ENCODE data around the gene KIRREL2. TPM values are rescaled to one million over a fixed set of nuclear protein-coding genes. Genes with fewer than 3 reads are reported as not detected.

The KIRREL2 gene
- total RNA-seq, 1 experiment from 2014 or later: 3.1 TPM

DNA sequence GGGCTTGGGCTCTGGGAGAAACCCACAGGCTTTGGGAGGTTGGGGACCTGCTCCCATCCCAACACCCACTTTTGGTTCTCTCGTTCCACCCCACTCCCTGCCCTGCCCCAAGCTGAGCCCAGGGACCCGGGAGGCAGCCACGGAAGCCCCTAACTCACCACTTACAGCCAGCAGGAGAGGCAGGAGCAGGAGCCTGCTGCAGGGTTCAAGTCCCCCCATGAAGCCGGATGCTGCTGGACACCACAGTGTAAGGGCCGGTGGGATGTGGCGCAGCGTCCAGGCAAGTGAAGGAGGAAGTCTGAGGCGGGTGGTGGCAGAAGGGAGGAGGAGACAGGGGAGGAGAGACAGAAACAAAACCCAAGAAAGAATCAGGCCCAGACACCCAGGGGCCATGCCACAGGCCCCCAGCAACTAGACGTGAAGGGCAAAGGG lies 51.3 kb downstream of the KIRREL2 start, which contains the start of gene TYROBP:
Gene TYROBP, minus strand, starts transcription at position 286 of the 432 bp plus-strand sequence. Its CDS starts 67 bp downstream, at position 219.
- no peak within 1 kb of the TSS for H2BK15ac ChIP-seq (ENCODE audit: low read depth, low read length)
- H3K27me3 ChIP-seq (ENCODE audit: insufficient read depth, low read length): no peaks in the 10 kb centered on the region
- H3K56ac ChIP-seq (ENCODE audit: insufficient read length, low read depth, low read length): no peak within 1 kb of the TSS
- H3K27ac Mint-ChIP-seq: peak within 1 kb of the TSS in 2 of 3 experiments; percentile 42 to 75; a peak in 2 of 7 replicates
- no peaks in the 10 kb centered on the region for H4K20me1 ChIP-seq (ENCODE audit: control insufficient read depth, insufficient read depth, insufficient read length)
- H3K4ac ChIP-seq (ENCODE audit: low read depth, low read length): no peak within 1 kb of the TSS
- H3K4me1 Mint-ChIP-seq: peaks cover 10 to 32% of the 10 kb centered on the region in 2 experiments
- no peaks in the 10 kb centered on the region for H3K36me3 Mint-ChIP-seq (ENCODE audit: insufficient read depth in 1 of 3, low read depth in 3 of 3)
- peaks cover 6% of the 10 kb centered on the region for H3K27me3 Mint-ChIP-seq (ENCODE audit: low read depth)
- no CpG with 5 or more reads among the region's 9 CpGs for WGBS (ENCODE audit: extremely low coverage, insufficient read length, low lambda C conversion rate)
- H3K27ac ChIP-seq (ENCODE audit: insufficient read length, low read depth, low read length): no peak within 1 kb of the TSS
- no peak within 1 kb of the TSS for H2AK5ac ChIP-seq (ENCODE audit: insufficient read length, low read length)
- no peaks in the 10 kb centered on the region for H3K79me2 ChIP-seq (ENCODE audit: insufficient read depth, low read length)
- H3K4me3 Mint-ChIP-seq: peak within 1 kb of the TSS in 1 of 2 experiments; percentile 8; a peak in 2 of 5 replicates
- H3T11ph ChIP-seq (ENCODE audit: low read length): no peak within 1 kb of the TSS
- no peaks in the 10 kb centered on the region; a peak in 1 of 5 replicates for H3K9me3 Mint-ChIP-seq
- H4K8ac ChIP-seq (replicated peaks; ENCODE audit: insufficient read length, low read depth, low read length): no peak within 1 kb of the TSS
- H2BK5ac ChIP-seq (ENCODE audit: insufficient read length, low read length): no peak within 1 kb of the TSS
- no peak within 1 kb of the TSS for H2BK120ac ChIP-seq (ENCODE audit: low read depth, low read length, poor library complexity, severe bottlenecking)
- no peaks in the 10 kb centered on the region for H3K9me3 ChIP-seq (ENCODE audit: control insufficient read depth, low read depth, low read length)
- H2BK12ac ChIP-seq (ENCODE audit: insufficient read length, low read depth, low read length): no peak within 1 kb of the TSS
- H4K5ac ChIP-seq (ENCODE audit: insufficient read length, low read depth, low read length): no peak within 1 kb of the TSS
- no peak within 1 kb of the TSS for H3K4me2 ChIP-seq (ENCODE audit: insufficient read depth, insufficient read length, low read length)
- no peak within 1 kb of the TSS for H3K14ac ChIP-seq (ENCODE audit: insufficient read depth, low read length)
- H3K23me2 ChIP-seq (ENCODE audit: insufficient read length, low read depth, low read length, poor library complexity, severe bottlenecking): peaks cover 5% of the 10 kb centered on the region
- H3K18ac ChIP-seq (ENCODE audit: insufficient read length, low read depth, low read length): no peak within 1 kb of the TSS
- no peak within 1 kb of the TSS for H3K9ac ChIP-seq (ENCODE audit: extremely low read depth, insufficient read length, low read length)
- no peak within 1 kb of the TSS for H4K91ac ChIP-seq (ENCODE audit: insufficient read length, low read depth, low read length)
- no peak within 1 kb of the TSS for H2BK20ac ChIP-seq (ENCODE audit: low read depth, low read length, poor library complexity, severe bottlenecking)
- DNase-seq: no peak
- H2AFZ ChIP-seq (ENCODE audit: low read length): no peak within 1 kb of the TSS
- TF ChIP-seq, protein P1, sequence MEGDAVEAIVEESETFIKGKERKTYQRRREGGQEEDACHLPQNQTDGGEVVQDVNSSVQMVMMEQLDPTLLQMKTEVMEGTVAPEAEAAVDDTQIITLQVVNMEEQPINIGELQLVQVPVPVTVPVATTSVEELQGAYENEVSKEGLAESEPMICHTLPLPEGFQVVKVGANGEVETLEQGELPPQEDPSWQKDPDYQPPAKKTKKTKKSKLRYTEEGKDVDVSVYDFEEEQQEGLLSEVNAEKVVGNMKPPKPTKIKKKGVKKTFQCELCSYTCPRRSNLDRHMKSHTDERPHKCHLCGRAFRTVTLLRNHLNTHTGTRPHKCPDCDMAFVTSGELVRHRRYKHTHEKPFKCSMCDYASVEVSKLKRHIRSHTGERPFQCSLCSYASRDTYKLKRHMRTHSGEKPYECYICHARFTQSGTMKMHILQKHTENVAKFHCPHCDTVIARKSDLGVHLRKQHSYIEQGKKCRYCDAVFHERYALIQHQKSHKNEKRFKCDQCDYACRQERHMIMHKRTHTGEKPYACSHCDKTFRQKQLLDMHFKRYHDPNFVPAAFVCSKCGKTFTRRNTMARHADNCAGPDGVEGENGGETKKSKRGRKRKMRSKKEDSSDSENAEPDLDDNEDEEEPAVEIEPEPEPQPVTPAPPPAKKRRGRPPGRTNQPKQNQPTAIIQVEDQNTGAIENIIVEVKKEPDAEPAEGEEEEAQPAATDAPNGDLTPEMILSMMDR (conservative IDR thresholded peaks at IDR 0.05): no peak
- no peak within 1 kb of the TSS for H3K23ac ChIP-seq (ENCODE audit: insufficient read length, low read depth, low read length)
- H3K79me1 ChIP-seq (ENCODE audit: insufficient read depth, low read depth, low read length, poor library complexity, severe bottlenecking): no peaks in the 10 kb centered on the region
- peaks cover 2% of the 10 kb centered on the region; the same call in 1 of the 2 replicates for H3K4me1 ChIP-seq (ENCODE audit: insufficient read depth, low read length)
